ENCODE measurements around the gene FGGY.
"Not testable (repeated sequence)": the region's sequence is repeated elsewhere in the genome, so short reads cannot be mapped to it uniquely, and the experiment has no call there.

FGGY gene

GRCh38 chr1:59288046-59288445 lies 8.8 kb upstream of the FGGY start:
- DNase-seq (ENCODE audit: low spot score) = no peak

GRCh38 chr1:59289570-59289969 lies 7.3 kb upstream of the FGGY start:
- no peak for DNase-seq (ENCODE audit: low spot score)

DNA sequence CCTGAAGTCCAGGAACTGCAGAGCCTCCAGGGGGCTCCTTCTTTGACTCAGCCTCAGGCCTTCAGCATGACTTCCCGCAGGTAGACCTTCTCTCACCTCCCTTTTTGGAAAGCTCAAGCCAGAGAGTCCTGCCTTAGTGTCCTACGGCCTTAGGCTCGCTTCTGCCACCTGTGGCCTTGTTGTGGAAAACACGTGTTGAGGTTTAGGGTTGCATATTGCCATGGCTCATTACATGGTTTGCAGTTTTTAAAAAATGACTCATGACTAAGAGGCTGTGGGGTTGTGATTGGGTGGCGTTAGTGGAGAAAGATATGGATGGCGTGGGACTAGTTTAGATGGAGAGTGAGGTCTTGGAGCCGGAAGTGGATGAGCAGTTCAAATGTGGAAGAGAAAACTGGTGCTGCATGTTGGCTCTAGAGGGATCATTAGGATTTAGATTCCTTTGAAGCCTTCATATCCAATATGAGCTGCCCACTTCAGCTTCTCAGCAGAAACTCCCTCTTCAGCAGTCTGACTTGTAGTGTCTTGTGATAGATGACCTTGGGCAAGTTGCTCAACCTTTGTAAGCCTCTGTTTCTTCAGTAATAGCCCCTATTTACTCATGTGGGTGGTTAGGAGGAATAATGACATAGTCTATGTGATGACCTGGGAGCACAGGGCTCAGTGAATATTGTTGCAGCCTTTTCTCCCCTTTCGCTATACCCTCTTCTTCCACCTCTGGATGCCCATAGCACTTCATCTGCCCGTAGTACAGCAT lies 6.5 kb upstream of the FGGY start:
- peak; percentile 39 for DNase-seq (ENCODE audit: low spot score)

- no peak for DNase-seq (ENCODE audit: low spot score)
Observed at GRCh38 chr1:59291561-59291960, 5.3 kb upstream of the FGGY start.

DNA sequence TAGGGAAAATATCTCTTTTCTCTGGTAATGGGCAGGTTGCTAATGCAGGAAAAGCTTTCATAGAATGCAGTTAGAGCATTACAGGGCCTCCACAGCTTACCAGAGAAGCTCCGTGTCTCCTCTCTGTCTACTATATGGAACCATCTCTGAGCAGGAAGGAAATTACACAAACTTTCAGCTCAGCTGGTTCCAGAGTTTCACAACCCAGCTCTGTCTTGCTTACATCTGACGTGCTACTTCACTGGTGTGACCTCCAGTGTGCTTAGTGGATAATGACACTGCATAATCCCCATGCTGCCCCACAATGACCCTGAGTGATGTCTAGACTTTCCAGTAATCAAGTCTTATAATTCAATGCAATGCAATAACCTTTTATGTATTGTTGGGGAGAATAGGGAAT lies 4.3 kb upstream of the FGGY start:
- no peak for DNase-seq (ENCODE audit: low spot score)

- no peak for DNase-seq (ENCODE audit: low spot score)
Observed at GRCh38 chr1:59293206-59293605, 3.7 kb upstream of the FGGY start.

DNA sequence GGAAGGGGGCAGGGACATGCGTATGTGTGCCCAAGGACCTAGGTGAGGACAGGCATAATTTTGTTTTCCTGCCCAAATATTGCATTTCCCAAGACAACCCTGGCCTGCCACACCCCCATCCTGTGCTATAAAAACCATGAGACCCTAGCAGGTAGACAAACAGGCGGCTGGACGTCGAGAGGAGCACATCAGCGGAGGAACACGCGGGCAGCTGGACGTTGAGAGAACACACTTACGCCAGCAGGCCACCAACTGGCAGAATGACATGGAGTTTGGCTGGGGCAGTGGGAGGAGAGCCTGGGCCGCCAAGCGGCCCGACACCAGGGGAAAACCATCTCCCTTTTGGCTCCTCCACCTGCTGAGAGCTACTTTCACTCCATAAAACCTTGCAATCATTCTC lies 3.0 kb upstream of the FGGY start:
- DNase-seq (ENCODE audit: low spot score) = no peak

GRCh38 chr1:59294423-59294822 lies 2.5 kb upstream of the FGGY start:
- no peak for DNase-seq (ENCODE audit: low spot score)

DNA sequence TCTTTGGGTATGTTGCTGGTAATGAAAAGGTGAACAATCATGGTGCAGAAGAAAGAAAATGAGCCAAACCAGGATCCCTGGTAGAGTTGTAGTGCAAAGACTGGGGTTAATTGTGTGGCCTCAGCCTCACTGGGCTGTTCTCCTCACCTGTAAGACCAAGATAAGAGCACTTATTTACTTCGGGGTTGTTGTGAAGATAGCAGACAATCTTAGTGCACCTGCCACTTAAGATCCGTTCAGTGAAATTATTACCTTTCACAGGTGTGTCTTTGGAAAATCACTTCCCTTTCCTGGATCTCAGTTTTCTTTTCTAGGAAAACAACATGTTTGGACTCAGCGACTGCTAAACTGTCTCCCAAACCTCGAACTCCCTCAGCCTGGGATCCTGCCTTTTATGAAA lies 1.3 kb upstream of the FGGY start:
- DNase-seq (ENCODE audit: low spot score) = no peak

- no peak for DNase-seq (ENCODE audit: low spot score)
Observed at GRCh38 chr1:59298026-59298583, 1.2 kb downstream of the FGGY start.

DNA sequence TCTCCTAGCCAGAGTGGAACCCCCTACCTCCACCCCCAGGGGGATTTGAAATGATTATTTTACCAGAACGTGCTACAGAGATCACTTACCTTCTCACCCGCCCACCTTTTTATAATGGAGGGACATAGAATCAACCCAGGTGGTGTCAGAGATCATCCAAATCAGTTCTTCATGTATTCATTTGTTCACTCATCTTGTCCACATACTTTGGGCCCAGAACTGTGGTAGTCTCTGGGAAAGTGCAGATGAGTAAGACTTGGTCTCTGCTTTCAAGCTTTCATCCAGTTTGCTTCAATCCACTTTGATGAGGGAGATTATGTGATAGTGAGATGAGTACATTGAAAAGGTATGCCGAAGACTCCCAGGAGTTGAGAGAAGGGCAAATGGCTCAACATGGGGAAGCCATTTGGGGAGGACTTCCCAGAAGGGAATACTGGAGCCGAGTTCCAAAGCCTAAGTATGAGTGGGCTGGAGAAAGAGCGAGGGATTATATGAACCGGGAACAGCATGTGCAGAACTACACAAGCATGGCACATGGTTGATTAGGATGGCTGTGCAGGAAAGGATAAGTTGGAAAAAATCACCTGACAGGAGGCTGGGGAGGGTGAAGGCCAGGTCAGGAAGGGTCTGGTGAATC lies 1.9 kb downstream of the FGGY start:
- no peak for DNase-seq (ENCODE audit: low spot score)

- DNase-seq (ENCODE audit: low spot score) = not testable (repeated sequence)
Observed at GRCh38 chr1:59299670-59300069, 2.8 kb downstream of the FGGY start.

DNA sequence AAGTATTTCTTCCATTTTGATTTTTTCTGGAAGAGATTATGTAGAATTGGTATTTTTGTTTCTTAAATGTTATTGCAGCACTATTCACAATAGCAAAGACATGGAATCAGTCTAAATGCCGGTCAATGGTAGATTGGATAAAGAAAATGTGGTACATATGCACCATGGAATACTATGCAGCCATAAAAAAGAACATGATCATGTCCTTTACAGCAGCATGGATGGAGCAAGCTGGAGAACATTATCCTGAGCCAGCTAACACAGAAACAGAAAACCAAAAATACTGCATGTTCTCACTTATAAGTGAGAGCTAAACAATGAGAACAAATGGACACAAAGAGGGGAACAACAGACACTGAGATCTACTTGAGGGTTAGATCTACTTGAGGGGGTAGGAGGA lies 5.4 kb downstream of the FGGY start:
- no peak for DNase-seq (ENCODE audit: low spot score)

GRCh38 chr1:59302871-59303270 lies 6.0 kb downstream of the FGGY start:
- no peak for DNase-seq (ENCODE audit: low spot score)

DNA sequence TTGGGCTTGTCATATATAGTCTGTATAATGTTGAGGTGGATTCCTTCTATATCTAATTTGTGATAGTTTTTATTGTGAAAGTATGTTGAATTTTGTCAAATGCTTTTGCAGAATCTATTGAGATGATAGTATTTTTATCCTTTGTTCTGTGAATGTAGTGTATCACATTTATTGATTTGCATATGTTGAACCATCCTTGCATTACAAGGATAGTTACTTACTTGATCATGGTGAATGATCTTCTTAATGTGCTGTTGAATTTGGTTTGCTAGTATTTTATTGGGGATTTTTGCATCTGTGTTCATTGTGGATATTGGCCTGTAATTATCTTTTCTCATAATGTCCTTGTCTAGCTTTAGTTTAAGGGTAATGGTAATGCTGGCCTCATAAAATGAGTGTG lies 8.3 kb downstream of the FGGY start:
- DNase-seq (ENCODE audit: low spot score) = no peak

- DNase-seq (ENCODE audit: low spot score) = no peak
Observed at GRCh38 chr1:59307591-59307990, 10.7 kb downstream of the FGGY start.

DNA sequence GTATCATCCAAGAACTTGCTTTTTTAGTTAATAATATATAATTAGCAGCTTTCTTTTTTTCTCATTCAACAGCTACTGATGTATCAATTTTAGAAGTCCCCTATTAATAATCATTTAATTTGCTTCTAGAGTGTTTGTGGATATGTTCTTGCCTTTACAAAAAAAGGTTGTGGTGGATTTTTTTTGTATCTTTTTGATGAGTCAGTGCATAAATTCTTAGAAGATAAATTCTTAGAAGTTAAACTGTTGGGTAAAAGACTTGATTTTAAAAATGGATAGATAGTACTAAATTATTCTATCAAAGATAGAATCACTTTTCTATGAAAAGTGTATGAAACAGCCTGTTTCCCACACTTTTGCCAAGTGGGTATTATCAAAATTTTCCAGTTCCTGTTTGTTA lies 11.9 kb downstream of the FGGY start:
- no peak for DNase-seq (ENCODE audit: low spot score)

GRCh38 chr1:59309392-59309791 lies 12.5 kb downstream of the FGGY start:
- no peak for DNase-seq (ENCODE audit: low spot score)

DNA sequence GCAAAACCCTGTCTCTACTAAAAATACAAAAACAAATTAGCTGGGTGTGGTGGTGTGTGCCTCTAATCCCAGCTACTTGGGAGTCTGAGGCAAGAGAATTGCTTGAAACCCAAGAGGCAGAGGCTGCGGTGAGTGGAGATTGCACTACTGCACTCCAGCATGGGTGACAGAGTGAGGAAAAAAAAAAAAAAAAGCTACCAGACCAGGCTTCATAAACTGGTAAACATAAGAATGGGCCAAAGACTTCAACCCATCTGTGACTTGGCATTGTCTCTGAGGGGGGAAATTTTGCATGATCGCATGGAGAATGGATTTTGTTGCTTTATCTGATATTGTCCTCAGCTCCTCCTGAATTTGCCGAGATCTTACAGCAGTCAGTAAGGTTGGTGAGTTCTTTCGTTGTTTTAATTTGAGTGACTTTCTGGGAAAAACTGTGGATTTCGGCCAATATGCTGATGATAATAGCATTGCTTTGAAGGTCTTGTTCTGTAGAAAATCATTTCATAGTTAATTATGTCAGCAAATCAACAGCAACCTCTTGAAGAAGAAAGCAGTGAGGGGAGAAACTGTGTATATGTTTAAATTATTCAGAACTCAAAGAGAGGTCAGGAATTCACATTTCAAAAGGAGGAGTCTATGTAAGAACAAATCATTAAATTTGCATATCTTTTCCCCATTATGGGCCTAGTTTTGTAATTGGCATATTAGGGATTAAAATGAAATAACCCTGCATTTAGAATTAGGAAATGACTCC lies 13.1 kb downstream of the FGGY start:
- no peak for DNase-seq (ENCODE audit: low spot score)

DNA sequence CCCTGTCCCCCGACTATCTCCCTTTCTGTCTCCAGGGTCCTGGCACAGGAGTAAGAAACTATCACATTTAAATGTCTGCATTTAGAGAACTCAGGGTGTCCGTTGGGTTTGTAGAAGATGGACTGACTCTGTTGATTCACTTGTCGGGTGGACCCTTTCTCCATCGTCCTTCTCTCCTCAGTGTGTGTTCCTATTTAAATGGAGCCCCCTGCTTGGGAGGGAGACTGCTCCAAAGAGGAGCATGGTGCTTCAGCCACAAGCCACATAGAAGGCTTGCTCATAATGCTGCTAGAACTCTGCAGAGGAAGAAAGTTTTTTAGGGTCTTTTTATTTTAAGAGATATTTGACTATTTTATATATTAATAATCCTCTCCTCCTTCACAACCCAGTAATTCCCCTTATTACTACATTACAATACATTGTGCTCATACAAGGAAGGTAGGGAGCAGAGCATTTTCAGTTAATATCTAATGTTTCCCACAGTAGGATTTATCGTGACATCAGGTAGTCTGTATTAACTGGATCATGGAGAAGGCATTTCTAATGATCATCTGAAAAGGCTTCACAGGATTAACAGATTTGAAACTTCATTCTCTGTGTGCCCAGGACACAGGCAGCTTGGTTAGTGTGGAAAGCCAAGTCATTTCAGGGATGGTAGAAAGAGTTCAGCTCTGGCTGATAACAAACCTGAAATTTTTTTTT lies 13.8 kb downstream of the FGGY start:
- no peak for DNase-seq (ENCODE audit: low spot score)

GRCh38 chr1:59314776-59315528 lies 18.1 kb downstream of the FGGY start:
- DNase-seq (ENCODE audit: low spot score) = no peak
